ENCODE data around the gene DIPK2A. TPM values are rescaled to one million over a fixed set of nuclear protein-coding genes. Genes with fewer than 3 reads are reported as not detected.

Gene DIPK2A
- total RNA-seq, 4 donors from 2014 or later, result 18.9 to 30.9 (median 21.7) TPM

- no peak for TF ChIP-seq CTCF (IDR thresholded peaks at IDR 0.05; ENCODE audit: low read depth)
Measured at GRCh38 chr3:143961342-143961741, 10.3 kb upstream of the DIPK2A start.

GRCh38 chr3:143963946-143964345 is 7.7 kb upstream of the DIPK2A start:
- no peak for TF ChIP-seq CTCF (IDR thresholded peaks at IDR 0.05; ENCODE audit: low read depth)

DNA sequence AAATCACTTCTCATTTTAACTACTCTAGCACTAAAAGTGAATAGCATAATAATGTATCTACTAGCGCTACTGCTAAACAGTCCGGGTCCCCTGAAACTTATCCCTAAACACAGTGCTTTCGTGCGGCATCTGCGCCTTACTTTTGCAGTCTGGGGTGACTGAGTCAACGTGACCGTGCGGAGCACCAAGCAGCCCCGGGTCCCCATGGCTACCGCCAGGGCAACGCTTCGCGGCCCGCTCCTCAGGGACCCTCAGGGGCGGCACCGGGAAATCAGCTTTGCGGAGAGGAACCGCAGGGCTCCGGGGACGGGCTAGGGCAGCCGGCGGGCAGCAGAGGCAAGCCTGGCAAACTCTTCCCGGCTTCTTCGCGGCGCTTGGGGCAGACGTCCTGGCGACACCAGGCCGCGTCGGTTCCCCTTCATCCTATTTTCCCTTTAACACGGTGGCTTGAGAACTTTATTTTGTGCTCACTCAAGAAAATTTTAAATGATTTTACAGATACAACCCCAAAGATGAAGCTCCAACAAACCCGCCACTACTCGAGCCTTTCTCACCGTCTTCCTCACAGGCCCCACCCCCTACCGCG is 757 bp upstream of the DIPK2A start:
- TF ChIP-seq CTCF (IDR thresholded peaks at IDR 0.05; ENCODE audit: low read depth), result no peak

DNA sequence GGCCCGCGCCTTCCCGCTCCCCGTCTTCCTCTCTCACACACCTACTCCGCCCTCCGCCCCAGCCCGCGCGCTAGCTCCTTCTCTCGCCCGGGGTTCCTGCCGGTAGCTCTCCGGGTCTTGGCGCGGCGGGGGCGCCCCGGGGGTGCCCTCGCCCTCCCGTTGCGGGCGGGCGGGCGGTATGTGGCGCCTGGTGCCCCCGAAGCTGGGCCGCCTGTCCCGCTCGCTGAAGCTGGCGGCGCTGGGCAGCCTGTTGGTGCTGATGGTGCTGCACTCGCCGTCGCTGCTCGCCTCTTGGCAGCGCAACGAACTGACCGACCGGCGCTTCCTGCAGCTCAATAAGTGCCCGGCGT is 507 bp downstream of the DIPK2A start:
- no peak for TF ChIP-seq CTCF (IDR thresholded peaks at IDR 0.05; ENCODE audit: low read depth)

- TF ChIP-seq CTCF (IDR thresholded peaks at IDR 0.05; ENCODE audit: low read depth), result no peak
Measured at GRCh38 chr3:143972505-143973258, 1.1 kb downstream of the DIPK2A start.

- no peak for TF ChIP-seq CTCF (IDR thresholded peaks at IDR 0.05; ENCODE audit: low read depth)
Measured at GRCh38 chr3:143973259-143974021, 1.8 kb downstream of the DIPK2A start.
